SK-MEL-5 (cell line): ENCODE measurements around the gene CLC. TPM values are rescaled to one million over a fixed set of nuclear protein-coding genes. Genes with fewer than 3 reads are reported as not detected.
"Not testable (repeated sequence)": the region's sequence is repeated elsewhere in the genome, so short reads cannot be mapped to it uniquely, and the experiment has no call there.

Source experiments
- DNase-seq: peaks from one replicate; pipeline ENCODE4 v3.0.0-alpha.2; 2016; ENCODE audit warnings: low read depth, low spot score
- in situ Hi-C: cut with HindIII; loops from 2 replicates; pipeline ENCODE4 v1.10.0; 2016; ENCODE audit warnings: low sequenced_read_pairs, high pct_unique_total_duplicates, low pct_unique_long_range_greater_than_20kb
- small RNA-seq, 2 experiments: library from RNA; depleted of rRNA; stranded (forward); fragments of <200 nt; gene quantifications; one replicate each; pipeline ENCODE3, GENCODE V24; 2014
- total RNA-seq: library from RNA; depleted of rRNA; stranded (reverse); fragments of >200 nt; shearing (Covaris generic); gene quantifications from 2 replicates; pipeline ENCODE4 v1.2.3, GENCODE V29; 2014; rRNA removed

Gene CLC
- total RNA-seq, 1 experiment from 2014 or later = not detected

GRCh38 chr19:39695759-39696158 is 42.1 kb downstream of the CLC start:
- DNase-seq = no peak
- in situ Hi-C loops = no loop called here

GRCh38 chr19:39692822-39693221 is 45.0 kb downstream of the CLC start:
- in situ Hi-C loops = no loop called here

GRCh38 chr19:39692166-39692565 is 45.7 kb downstream of the CLC start:
- no peak for DNase-seq
- in situ Hi-C loops = no loop called here

More at GRCh38 chr19:39692822-39693221, 45.0 kb downstream of the CLC start:
- DNase-seq = no peak

- in situ Hi-C loops, DNase-seq: not testable (repeated sequence)
Observed at GRCh38 chr19:39688637-39689036, 49.2 kb downstream of the CLC start.

GRCh38 chr19:39686739-39687138 is 51.1 kb downstream of the CLC start:
- in situ Hi-C loops = no loop called here
- no peak for DNase-seq

GRCh38 chr19:39684267-39684666 is 53.6 kb downstream of the CLC start:
- in situ Hi-C loops = no loop called here
- DNase-seq = no peak

- in situ Hi-C loops = no loop called here
- DNase-seq = no peak
Observed at GRCh38 chr19:39681416-39681815, 56.4 kb downstream of the CLC start.

Small RNA genes within 50 kb of the gene (small RNA-seq; reads per million reads assigned to genes)
- gene RPS29P27 = 0 reads per million in 2 experiments

Other genes with a start within 250 kb of the CLC start
- 42.4 and 45.3 TPM in 2 replicates for gene DLL3, start 239.1 kb downstream of the CLC start, total RNA-seq
- not detected in 2 replicates for gene SELENOV, start 222.9 kb downstream of the CLC start, total RNA-seq
- 4.2 and 4.3 TPM in 2 replicates for gene EID2B, start 205.2 kb downstream of the CLC start, total RNA-seq
- gene EID2, start 197.9 kb downstream of the CLC start, total RNA-seq = 16.7 and 20.7 TPM in 2 replicates
- not detected in 2 replicates for gene LGALS13, start 135.5 kb downstream of the CLC start, total RNA-seq
- gene LGALS16, start 82.1 kb downstream of the CLC start, total RNA-seq = not detected in 2 replicates
- gene LGALS14, start 33.5 kb downstream of the CLC start, total RNA-seq = not detected in 2 replicates
- not detected in 2 replicates for gene LEUTX, start 40.8 kb upstream of the CLC start, total RNA-seq
- 7.6 and 9.0 TPM in 2 replicates for gene DYRK1B, start 96.1 kb upstream of the CLC start, total RNA-seq
- 188 and 191 TPM in 2 replicates for gene FBL, start 108.3 kb upstream of the CLC start, total RNA-seq
- 0.08 TPM in 2 replicates for gene FCGBP, start 196.6 kb upstream of the CLC start, total RNA-seq
- gene PSMC4, start 233.1 kb upstream of the CLC start, total RNA-seq = 162 and 174 TPM in 2 replicates